Panc1 (cell line): ENCODE results near the gene CHST11.

ENCODE experiments used
- CTCF ChIP-seq: fragments of 450-650 bp; IDR thresholded peaks from 2 replicates; pipeline ENCODE4 v1.5.1; 2017; ENCODE audit warnings: mild to moderate bottlenecking
- POLR2AphosphoS5 ChIP-seq: IDR thresholded peaks from 2 replicates; pipeline ENCODE4 v1.6.1; 2012; ENCODE audit warnings: mild to moderate bottlenecking, low read depth, low read length, moderate library complexity
- SIN3A ChIP-seq: IDR thresholded peaks from 2 replicates; pipeline ENCODE4 v1.6.1; 2012; ENCODE audit warnings: low read depth, mild to moderate bottlenecking, low read length, moderate library complexity, borderline replicate concordance; ENCODE audit not compliant: insufficient read depth

GRCh38 chr12:104567832-104568486 is 111.2 kb downstream of the CHST11 start:
- TF ChIP-seq CTCF (no peak), POLR2AphosphoS5 (no peak), SIN3A (no peak)
